ENCODE data around the gene PREB. TPM values are rescaled to one million over a fixed set of nuclear protein-coding genes. Genes with fewer than 3 reads are reported as not detected.
"Not testable (repeated sequence)": the region's sequence is repeated elsewhere in the genome, so short reads cannot be mapped to it uniquely, and the experiment has no call there.

Gene PREB
- total and polyA plus RNA-seq, 3 experiments from 2014 or later = 68.6 to 80.6 (median 79.5) TPM

DNA sequence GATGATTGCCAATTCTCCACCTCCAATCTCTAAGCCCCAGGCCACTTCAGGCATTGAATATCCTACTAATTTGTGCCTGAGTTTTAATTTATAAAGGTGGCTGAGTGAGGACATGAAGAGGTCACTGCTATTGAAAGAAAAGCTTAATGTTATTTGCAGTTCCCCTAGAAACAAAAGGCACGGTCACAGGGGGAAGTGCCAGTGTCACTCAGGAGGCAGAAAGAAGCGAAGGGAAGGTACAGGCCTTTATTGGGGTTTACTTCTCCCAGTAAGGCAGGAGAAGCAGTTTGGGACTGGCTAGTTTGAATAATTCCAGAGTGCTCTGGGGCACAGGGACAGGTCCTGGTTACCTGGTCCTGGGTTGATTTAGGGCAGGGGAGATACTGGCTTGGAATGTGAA, 12.5 kb downstream of the PREB start:
- peaks cover 20 to 21% (median 20%) of the 10 kb centered on the region in 3 donors for H3K4me1 Mint-ChIP-seq
- POLR2A ChIA-PET = no interaction called here
- DNase-seq = no peak
- H3K9me3 Mint-ChIP-seq = no peaks in the 10 kb centered on the region
- H3K36me3 Mint-ChIP-seq = peaks cover 0 to 3% (median 0%) of the 10 kb centered on the region in 3 donors
- CTCF ChIA-PET = no interaction called here
- peak overlapping the region in 6 of 7 donors; percentile 29 to 92 (median 61) for H3K4me3 Mint-ChIP-seq
- Histone ChIP-seq H3K9me3 (ENCODE audit: low read length) (no peaks in the 10 kb centered on the region), H3K27me3 (ENCODE audit: insufficient read depth, low read length, poor library complexity, severe bottlenecking) (peaks cover 11% of the 10 kb centered on the region), H3K27ac (ENCODE audit: low read depth, low read length) (no peak overlapping the region), H3K36me3 (ENCODE audit: insufficient read depth, low read length) (no peaks in the 10 kb centered on the region), H3K4me1 (ENCODE audit: insufficient read depth, low read length) (peaks cover 13% of the 10 kb centered on the region), H3K4me3 (ENCODE audit: low read length) (no peak overlapping the region)
- peaks cover 15 to 27% of the 10 kb centered on the region in 2 donors for H3K27me3 Mint-ChIP-seq
- H3K27ac Mint-ChIP-seq = no peak overlapping the region

DNA sequence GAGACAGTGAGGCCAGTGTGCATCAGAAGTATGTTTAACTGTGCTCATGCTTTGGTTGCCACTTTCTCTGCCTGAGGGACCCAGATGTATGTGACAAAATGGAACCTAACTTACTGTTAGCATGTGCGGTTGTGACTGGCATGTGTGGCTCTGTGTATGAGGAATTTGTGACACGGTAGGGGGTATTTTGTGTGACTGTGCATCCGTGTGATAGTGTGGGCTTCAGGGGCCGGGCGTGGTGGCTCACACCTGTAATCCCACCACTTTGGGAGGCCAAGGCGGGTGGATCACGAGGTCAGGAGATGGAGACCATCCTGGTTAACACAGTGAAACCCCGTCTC, 15.1 kb downstream of the PREB start:
- H3K36me3 ChIP-seq (ENCODE audit: insufficient read depth, low read length); H3K9me3 Mint-ChIP-seq; DNase-seq; H3K36me3 Mint-ChIP-seq; POLR2A ChIA-PET; H3K27ac ChIP-seq (ENCODE audit: low read depth, low read length); H3K9me3 ChIP-seq (ENCODE audit: low read length); CTCF ChIA-PET: not testable (repeated sequence)
- H3K4me3 Mint-ChIP-seq = peak overlapping the region; percentile 70 to 83 (median 76)
- peaks cover 11% of the 10 kb centered on the region for H3K27me3 ChIP-seq (ENCODE audit: insufficient read depth, low read length, poor library complexity, severe bottlenecking)
- peaks cover 19 to 34% of the 10 kb centered on the region in 2 donors for H3K27me3 Mint-ChIP-seq
- peak overlapping the region in 3 of 8 donors; percentile 17 to 71 (median 66) for H3K27ac Mint-ChIP-seq
- peaks cover 20 to 21% (median 20%) of the 10 kb centered on the region in 3 donors for H3K4me1 Mint-ChIP-seq
- H3K4me1 ChIP-seq (ENCODE audit: insufficient read depth, low read length) = peaks cover 13% of the 10 kb centered on the region
- H3K4me3 ChIP-seq (ENCODE audit: low read length) = peak overlapping the region; percentile 51

DNA sequence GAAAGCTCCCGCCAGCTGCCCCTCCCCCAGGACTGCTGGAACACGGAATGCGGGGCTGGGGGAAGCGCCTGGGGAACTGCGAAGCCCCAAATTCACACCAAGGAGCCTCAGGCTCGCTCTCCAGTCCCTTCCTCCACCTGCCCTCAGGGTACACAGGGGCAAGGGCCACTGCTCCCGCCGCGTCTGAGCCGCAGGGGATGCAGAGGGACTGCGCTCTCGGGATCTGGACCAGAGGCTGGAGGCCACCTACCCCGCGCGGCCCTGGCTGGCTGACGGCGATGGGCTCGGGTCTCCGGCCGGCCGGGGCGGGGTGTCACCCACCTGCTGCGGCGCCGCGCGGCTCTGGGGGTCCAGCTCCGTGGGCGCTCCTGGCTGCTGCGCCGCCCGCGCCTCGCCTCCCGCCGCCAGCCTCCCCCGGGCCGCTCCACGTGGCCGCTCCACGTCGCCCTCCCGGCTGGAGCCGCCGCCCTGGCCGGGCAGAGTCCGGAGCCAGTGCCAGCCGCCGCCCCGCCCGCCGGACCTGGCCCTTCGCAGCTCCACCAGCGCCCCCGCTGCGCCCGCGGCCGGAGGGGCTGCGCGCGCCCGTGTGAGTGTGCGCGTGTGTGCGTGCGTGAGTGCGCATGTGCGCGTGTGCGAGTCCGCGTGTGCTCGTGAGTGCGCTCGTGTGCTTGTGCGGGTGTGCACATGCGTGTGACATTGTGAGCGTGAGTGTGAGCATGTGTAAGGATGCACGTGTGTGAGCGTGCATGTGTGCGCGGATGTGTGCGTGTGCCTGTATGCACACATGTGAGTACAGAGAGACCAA, 15.7 kb downstream of the PREB start, which contains the start of gene CGREF1:
CGREF1 (minus strand) TSS at position 604 of the 805 bp plus-strand sequence. CDS start 14,762 bp downstream, outside the sequence.
- Histone ChIP-seq H3K27ac (ENCODE audit: low read depth, low read length) (no peak within 1 kb of the TSS), H3K9me3 (ENCODE audit: low read length) (no peaks in the 10 kb centered on the region), H3K27me3 (ENCODE audit: insufficient read depth, low read length, poor library complexity, severe bottlenecking) (peaks cover 11% of the 10 kb centered on the region), H3K4me3 (ENCODE audit: low read length) (peak within 1 kb of the TSS; percentile 51), H3K36me3 (ENCODE audit: insufficient read depth, low read length) (no peaks in the 10 kb centered on the region), H3K4me1 (ENCODE audit: insufficient read depth, low read length) (peaks cover 10% of the 10 kb centered on the region)
- DNase-seq = no peak
- H3K27ac Mint-ChIP-seq = peak within 1 kb of the TSS in 3 of 8 donors; percentile 17 to 71 (median 66)
- CTCF ChIA-PET = no interaction called here
- peaks cover 16 to 18% (median 18%) of the 10 kb centered on the region in 3 donors for H3K4me1 Mint-ChIP-seq
- peaks cover 20 to 34% of the 10 kb centered on the region in 2 donors for H3K27me3 Mint-ChIP-seq
- peak within 1 kb of the TSS; percentile 70 to 83 (median 76) for H3K4me3 Mint-ChIP-seq
- POLR2A ChIA-PET = no interaction called here
- no peaks in the 10 kb centered on the region for H3K9me3 Mint-ChIP-seq
- peaks cover 0 to 3% (median 0%) of the 10 kb centered on the region in 3 donors for H3K36me3 Mint-ChIP-seq

- no peaks in the 10 kb centered on the region for H3K36me3 ChIP-seq (ENCODE audit: insufficient read depth, low read length)
- ChIA-PET POLR2A (no interaction called here), CTCF (no interaction called here)
- H3K27me3 ChIP-seq (ENCODE audit: insufficient read depth, low read length, poor library complexity, severe bottlenecking) = peaks cover 11% of the 10 kb centered on the region
- no peak for DNase-seq
- peaks cover 12 to 14% (median 14%) of the 10 kb centered on the region in 3 donors for H3K4me1 Mint-ChIP-seq
- H3K4me3 Mint-ChIP-seq = peak overlapping the region in 5 of 7 donors; percentile 16 to 59 (median 34)
- H3K9me3 ChIP-seq (ENCODE audit: low read length) = no peaks in the 10 kb centered on the region
- H3K9me3 Mint-ChIP-seq = no peaks in the 10 kb centered on the region
- H3K27me3 Mint-ChIP-seq = peaks cover 21 to 34% of the 10 kb centered on the region in 2 donors
- H3K36me3 Mint-ChIP-seq = no peaks in the 10 kb centered on the region
- no peak overlapping the region for H3K4me3 ChIP-seq (ENCODE audit: low read length)
- no peak overlapping the region for H3K27ac ChIP-seq (ENCODE audit: low read depth, low read length)
- peaks cover 7% of the 10 kb centered on the region for H3K4me1 ChIP-seq (ENCODE audit: insufficient read depth, low read length)
- no peak overlapping the region for H3K27ac Mint-ChIP-seq
Measured at GRCh38 chr2:27117995-27118524, 16.4 kb downstream of the PREB start.

DNA sequence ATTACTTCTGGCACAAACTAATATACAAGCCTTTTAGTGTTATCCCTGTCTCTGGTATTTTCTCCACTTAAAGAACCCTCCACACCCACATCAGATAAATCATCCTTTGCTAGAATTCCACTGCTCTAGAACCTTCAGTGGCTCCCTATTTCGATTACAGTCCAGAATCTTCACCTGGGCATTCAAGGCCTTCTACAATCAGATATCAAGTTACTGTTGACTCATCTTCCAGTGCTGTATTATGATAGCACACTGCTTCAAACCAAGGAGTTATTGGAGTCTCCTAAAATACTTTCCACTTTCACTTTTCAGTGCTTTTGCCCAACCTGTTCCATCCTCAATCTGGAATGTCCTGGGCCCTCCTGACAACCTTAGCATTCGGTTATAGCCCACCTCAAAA, 18.9 kb downstream of the PREB start:
- Histone ChIP-seq H3K36me3 (ENCODE audit: insufficient read depth, low read length) (no peaks in the 10 kb centered on the region), H3K4me1 (ENCODE audit: insufficient read depth, low read length) (no peaks in the 10 kb centered on the region), H3K4me3 (ENCODE audit: low read length) (no peak overlapping the region), H3K27me3 (ENCODE audit: insufficient read depth, low read length, poor library complexity, severe bottlenecking) (peaks cover 11% of the 10 kb centered on the region), H3K9me3 (ENCODE audit: low read length) (no peaks in the 10 kb centered on the region), H3K27ac (ENCODE audit: low read depth, low read length) (no peak overlapping the region)
- ChIA-PET CTCF (interaction anchor here (2.0 kb wide), 1 partner anchor 8 kb away, joined by 6 read pairs; the partner anchor contains the start of gene ABHD1), POLR2A (interaction anchor here (0.6 kb wide), 1 partner anchor 199 kb away, joined by 4 read pairs; no protein-coding TSS in a partner anchor)
- DNase-seq = no peak
- Mint-ChIP-seq H3K9me3 (no peaks in the 10 kb centered on the region), H3K4me3 (no peak overlapping the region), H3K27me3 (peaks cover 19 to 34% of the 10 kb centered on the region in 2 donors), H3K36me3 (no peaks in the 10 kb centered on the region), H3K27ac (no peak overlapping the region), H3K4me1 (peaks cover 5 to 10% (median 6%) of the 10 kb centered on the region in 3 donors)

- H3K27ac ChIP-seq (ENCODE audit: low read depth, low read length); H3K4me3 ChIP-seq (ENCODE audit: low read length); H3K27me3 ChIP-seq (ENCODE audit: insufficient read depth, low read length, poor library complexity, severe bottlenecking); H3K4me3 Mint-ChIP-seq; H3K4me1 Mint-ChIP-seq; H3K27ac Mint-ChIP-seq; H3K9me3 ChIP-seq (ENCODE audit: low read length); H3K36me3 ChIP-seq (ENCODE audit: insufficient read depth, low read length); H3K36me3 Mint-ChIP-seq; POLR2A ChIA-PET; H3K9me3 Mint-ChIP-seq; H3K4me1 ChIP-seq (ENCODE audit: insufficient read depth, low read length); DNase-seq: not testable (repeated sequence)
- H3K27me3 Mint-ChIP-seq = peaks cover 11 to 17% of the 10 kb centered on the region in 2 donors
- CTCF ChIA-PET = interaction anchor here (1.0 kb wide), 1 partner anchor 150 kb away, joined by 3 read pairs; no protein-coding TSS in a partner anchor
Measured at GRCh38 chr2:27111392-27112078, 22.9 kb downstream of the PREB start.

- POLR2A ChIA-PET; H3K4me3 Mint-ChIP-seq; DNase-seq; CTCF ChIA-PET; H3K36me3 ChIP-seq (ENCODE audit: insufficient read depth, low read length); H3K4me1 ChIP-seq (ENCODE audit: insufficient read depth, low read length); H3K27me3 ChIP-seq (ENCODE audit: insufficient read depth, low read length, poor library complexity, severe bottlenecking); H3K4me1 Mint-ChIP-seq; H3K27ac ChIP-seq (ENCODE audit: low read depth, low read length); H3K4me3 ChIP-seq (ENCODE audit: low read length); H3K9me3 Mint-ChIP-seq; H3K27ac Mint-ChIP-seq; H3K36me3 Mint-ChIP-seq; H3K9me3 ChIP-seq (ENCODE audit: low read length): not testable (repeated sequence)
- H3K27me3 Mint-ChIP-seq = peaks cover 11 to 24% of the 10 kb centered on the region in 2 donors
Measured at GRCh38 chr2:27110603-27111352, 23.7 kb downstream of the PREB start.

Measured in CD8-positive, alpha-beta memory T cell (primary cell).